ENCODE results near the gene NEK4. TPM values are rescaled to one million over a fixed set of nuclear protein-coding genes. Genes with fewer than 3 reads are reported as not detected.

NEK4 gene
- polyA plus RNA-seq, 1 experiment = 14.4 TPM

- Histone ChIP-seq H3K9me3 (ENCODE audit: control insufficient read depth, insufficient read depth, low read length) (no peaks in the 10 kb centered on the region; the same call in 1 of the 2 replicates), H3K27me3 (ENCODE audit: control insufficient read depth, insufficient read depth, low read length) (peaks cover 33% of the 10 kb centered on the region), H3K4me3 (ENCODE audit: low read depth, low read length) (no peak overlapping the region), H3K27ac (ENCODE audit: low read depth, low read length) (no peak overlapping the region)
- no peak for TF ChIP-seq CTCF (IDR thresholded peaks at IDR 0.05; ENCODE audit: low read depth, low read length)
- ChIA-PET POLR2A (no interaction called here), CTCF (interaction anchor here (1.1 kb wide), 1 partner anchor 151 kb away, joined by 3 read pairs; no protein-coding TSS in a partner anchor)
- DNase-seq (ENCODE audit: low read depth, low spot score) = no peak
Measured at GRCh38 chr3:52784021-52784621, 13.4 kb upstream of the NEK4 start.

- no peak overlapping the region for H3K4me3 ChIP-seq (ENCODE audit: low read depth, low read length)
- peaks cover 36% of the 10 kb centered on the region for H3K27me3 ChIP-seq (ENCODE audit: control insufficient read depth, insufficient read depth, low read length)
- POLR2A ChIA-PET = no interaction called here
- TF ChIP-seq CTCF (IDR thresholded peaks at IDR 0.05; ENCODE audit: low read depth, low read length) = no peak
- CTCF ChIA-PET = interaction anchor here (1.1 kb wide), 1 partner anchor 152 kb away, joined by 3 read pairs; no protein-coding TSS in a partner anchor
- no peak overlapping the region for H3K27ac ChIP-seq (ENCODE audit: low read depth, low read length)
- DNase-seq (ENCODE audit: low read depth, low spot score) = no peak
- no peaks in the 10 kb centered on the region; the same call in 1 of the 2 replicates for H3K9me3 ChIP-seq (ENCODE audit: control insufficient read depth, insufficient read depth, low read length)
Measured at GRCh38 chr3:52783211-52783555, 12.4 kb upstream of the NEK4 start.

GRCh38 chr3:52782412-52783210 lies 11.9 kb upstream of the NEK4 start:
- Histone ChIP-seq H3K4me3 (ENCODE audit: low read depth, low read length) (no peak overlapping the region), H3K27ac (ENCODE audit: low read depth, low read length) (no peak overlapping the region), H3K9me3 (ENCODE audit: control insufficient read depth, insufficient read depth, low read length) (no peaks in the 10 kb centered on the region; the same call in 1 of the 2 replicates), H3K27me3 (ENCODE audit: control insufficient read depth, insufficient read depth, low read length) (peaks cover 32% of the 10 kb centered on the region)
- CTCF ChIA-PET = no interaction called here
- no peak for DNase-seq (ENCODE audit: low read depth, low spot score)
- POLR2A ChIA-PET = no interaction called here
- TF ChIP-seq CTCF (IDR thresholded peaks at IDR 0.05; ENCODE audit: low read depth, low read length) = no peak

- Histone ChIP-seq H3K9me3 (ENCODE audit: control insufficient read depth, insufficient read depth, low read length) (no peaks in the 10 kb centered on the region), H3K27me3 (ENCODE audit: control insufficient read depth, insufficient read depth, low read length) (peaks cover 31% of the 10 kb centered on the region), H3K4me3 (ENCODE audit: low read depth, low read length) (no peak overlapping the region), H3K27ac (ENCODE audit: low read depth, low read length) (no peak overlapping the region)
- DNase-seq (ENCODE audit: low read depth, low spot score) = no peak
- no peak for TF ChIP-seq CTCF (IDR thresholded peaks at IDR 0.05; ENCODE audit: low read depth, low read length)
- ChIA-PET POLR2A (no interaction called here), CTCF (no interaction called here)
Measured at GRCh38 chr3:52781741-52782140, 11.0 kb upstream of the NEK4 start.
